Measurements from ENCODE around the gene FGF12. TPM values are rescaled to one million over a fixed set of nuclear protein-coding genes. Genes with fewer than 3 reads are reported as not detected.
A peak's percentile ranks its signal among the peaks of the same experiment; 100 is the strongest.

The FGF12 gene
- total RNA-seq, 1 experiment from 2014 or later, result 0.09 TPM

DNA sequence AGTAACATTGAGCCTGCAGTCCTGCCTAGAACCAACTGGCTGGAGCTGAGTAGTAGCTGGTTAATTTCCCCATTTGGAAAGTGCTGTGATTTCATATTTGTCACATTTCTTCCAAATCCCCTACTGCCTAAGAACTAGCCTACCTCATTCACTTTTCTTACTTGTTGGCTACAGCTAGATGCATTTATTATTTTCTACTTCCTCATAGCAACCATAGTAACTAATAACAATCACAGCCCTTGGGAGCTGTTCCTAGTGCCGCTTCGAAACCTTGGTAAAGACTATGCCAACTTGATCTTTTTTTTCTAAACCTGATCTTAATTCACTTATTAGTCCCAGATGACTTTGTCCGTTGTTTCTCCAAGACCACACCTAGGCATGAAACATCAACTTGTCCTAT lies 240.3 kb downstream of the FGF12 start:
- TF ChIP-seq, protein P1, sequence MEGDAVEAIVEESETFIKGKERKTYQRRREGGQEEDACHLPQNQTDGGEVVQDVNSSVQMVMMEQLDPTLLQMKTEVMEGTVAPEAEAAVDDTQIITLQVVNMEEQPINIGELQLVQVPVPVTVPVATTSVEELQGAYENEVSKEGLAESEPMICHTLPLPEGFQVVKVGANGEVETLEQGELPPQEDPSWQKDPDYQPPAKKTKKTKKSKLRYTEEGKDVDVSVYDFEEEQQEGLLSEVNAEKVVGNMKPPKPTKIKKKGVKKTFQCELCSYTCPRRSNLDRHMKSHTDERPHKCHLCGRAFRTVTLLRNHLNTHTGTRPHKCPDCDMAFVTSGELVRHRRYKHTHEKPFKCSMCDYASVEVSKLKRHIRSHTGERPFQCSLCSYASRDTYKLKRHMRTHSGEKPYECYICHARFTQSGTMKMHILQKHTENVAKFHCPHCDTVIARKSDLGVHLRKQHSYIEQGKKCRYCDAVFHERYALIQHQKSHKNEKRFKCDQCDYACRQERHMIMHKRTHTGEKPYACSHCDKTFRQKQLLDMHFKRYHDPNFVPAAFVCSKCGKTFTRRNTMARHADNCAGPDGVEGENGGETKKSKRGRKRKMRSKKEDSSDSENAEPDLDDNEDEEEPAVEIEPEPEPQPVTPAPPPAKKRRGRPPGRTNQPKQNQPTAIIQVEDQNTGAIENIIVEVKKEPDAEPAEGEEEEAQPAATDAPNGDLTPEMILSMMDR (IDR thresholded peaks at IDR 0.05; ENCODE audit: unreplicated experiment), result no peak
- no peaks in the 10 kb centered on the region for H3K9me3 Mint-ChIP-seq (ENCODE audit: unreplicated experiment)
- ChIA-PET CTCF (interaction anchor here (0.6 kb wide), 1 partner anchor 20 kb away, joined by 3 read pairs; no protein-coding TSS in a partner anchor), POLR2A (no interaction called here)
- DNase-seq (ENCODE audit: unreplicated experiment), result no peak
- no peak overlapping the region for H3K4me3 Mint-ChIP-seq (ENCODE audit: unreplicated experiment)
- intact Hi-C loops (cut with micrococcal nuclease), result no loop called here
- no TSS peak for BruUV-seq (replicated peaks)
- no peaks in the 10 kb centered on the region for H3K36me3 Mint-ChIP-seq (ENCODE audit: insufficient read depth, unreplicated experiment)
- peaks cover 34% of the 10 kb centered on the region for H3K27me3 Mint-ChIP-seq (ENCODE audit: insufficient read depth, unreplicated experiment)
- H3K4me1 Mint-ChIP-seq (ENCODE audit: insufficient read depth, unreplicated experiment), result peaks cover 14% of the 10 kb centered on the region
- H3K27ac Mint-ChIP-seq (ENCODE audit: low read depth, unreplicated experiment), result no peak overlapping the region

DNA sequence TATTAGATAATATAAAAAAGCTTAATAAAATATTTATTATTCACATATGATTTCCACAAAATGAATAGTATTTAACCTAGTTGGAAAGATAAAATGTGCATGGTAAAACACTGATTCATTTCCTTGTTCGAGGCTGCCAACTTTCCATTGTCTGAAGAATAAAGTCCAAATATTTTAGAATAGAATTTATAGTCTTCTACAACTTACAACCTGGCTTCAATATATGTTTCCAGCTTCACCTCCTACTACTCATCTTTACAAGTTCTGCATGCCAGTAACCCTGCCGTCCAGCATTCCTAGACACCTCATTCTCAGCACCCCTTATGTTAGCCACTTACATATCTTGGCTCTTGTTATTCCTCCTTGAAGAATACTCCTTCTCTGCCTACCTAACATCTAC lies 244.5 kb downstream of the FGF12 start:
- peak; percentile 27 for DNase-seq (ENCODE audit: unreplicated experiment)
- POLR2A ChIA-PET, result interaction anchor here (0.5 kb wide), 1 partner anchor 110 kb away, joined by 3 read pairs; no protein-coding TSS in a partner anchor
- intact Hi-C loops (cut with micrococcal nuclease), result no loop called here
- BruUV-seq (replicated peaks), result no TSS peak
- H3K27me3 Mint-ChIP-seq (ENCODE audit: insufficient read depth, unreplicated experiment), result peaks cover 26% of the 10 kb centered on the region
- H3K36me3 Mint-ChIP-seq (ENCODE audit: insufficient read depth, unreplicated experiment), result no peaks in the 10 kb centered on the region
- peaks cover 20% of the 10 kb centered on the region for H3K4me1 Mint-ChIP-seq (ENCODE audit: insufficient read depth, unreplicated experiment)
- no peak overlapping the region for H3K27ac Mint-ChIP-seq (ENCODE audit: low read depth, unreplicated experiment)
- TF ChIP-seq, protein P1 (IDR thresholded peaks at IDR 0.05; ENCODE audit: unreplicated experiment), result no peak
- CTCF ChIA-PET, result interaction anchor here (1.1 to 1.4 kb wide), 3 partner anchors 11 to 38 kb away, joined by 3 to 5 read pairs (median 4); no protein-coding TSS in a partner anchor
- peak overlapping the region; percentile 9 for H3K4me3 Mint-ChIP-seq (ENCODE audit: unreplicated experiment)
- no peaks in the 10 kb centered on the region for H3K9me3 Mint-ChIP-seq (ENCODE audit: unreplicated experiment)

DNA sequence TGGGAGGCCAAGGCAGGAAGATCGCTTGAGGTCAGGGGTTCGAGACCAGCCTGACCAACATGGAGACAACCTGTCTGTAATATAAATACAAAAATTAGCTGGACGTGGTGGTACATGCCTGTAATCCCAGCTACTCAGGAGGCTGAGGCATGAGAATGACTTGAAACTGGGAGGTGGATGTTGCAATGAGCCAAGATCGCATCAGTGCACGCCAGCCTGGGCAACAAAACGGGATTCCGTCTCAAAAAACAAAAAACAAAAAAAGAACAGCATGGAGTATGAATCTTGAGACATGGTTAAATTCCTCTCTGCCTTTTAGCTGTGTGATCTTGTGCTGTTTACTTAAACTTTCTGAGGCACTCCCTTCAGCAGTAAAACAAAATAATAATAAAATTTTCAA lies 244.9 kb downstream of the FGF12 start:
- Mint-ChIP-seq H3K4me3 (ENCODE audit: unreplicated experiment) (no peak overlapping the region), H3K27me3 (ENCODE audit: insufficient read depth, unreplicated experiment) (peaks cover 23% of the 10 kb centered on the region), H3K9me3 (ENCODE audit: unreplicated experiment) (no peaks in the 10 kb centered on the region), H3K4me1 (ENCODE audit: insufficient read depth, unreplicated experiment) (peaks cover 20% of the 10 kb centered on the region), H3K27ac (ENCODE audit: low read depth, unreplicated experiment) (no peak overlapping the region), H3K36me3 (ENCODE audit: insufficient read depth, unreplicated experiment) (no peaks in the 10 kb centered on the region)
- TF ChIP-seq, protein P1 (IDR thresholded peaks at IDR 0.05; ENCODE audit: unreplicated experiment), result no peak
- DNase-seq (ENCODE audit: unreplicated experiment), result peak; percentile 45
- no TSS peak for BruUV-seq (replicated peaks)
- CTCF ChIA-PET, result interaction anchor here (0.7 to 1.4 kb wide), 4 partner anchors 9 to 37 kb away, joined by 3 to 5 read pairs (median 4); no protein-coding TSS in a partner anchor
- intact Hi-C loops (cut with micrococcal nuclease), result no loop called here
- POLR2A ChIA-PET, result no interaction called here

DNA sequence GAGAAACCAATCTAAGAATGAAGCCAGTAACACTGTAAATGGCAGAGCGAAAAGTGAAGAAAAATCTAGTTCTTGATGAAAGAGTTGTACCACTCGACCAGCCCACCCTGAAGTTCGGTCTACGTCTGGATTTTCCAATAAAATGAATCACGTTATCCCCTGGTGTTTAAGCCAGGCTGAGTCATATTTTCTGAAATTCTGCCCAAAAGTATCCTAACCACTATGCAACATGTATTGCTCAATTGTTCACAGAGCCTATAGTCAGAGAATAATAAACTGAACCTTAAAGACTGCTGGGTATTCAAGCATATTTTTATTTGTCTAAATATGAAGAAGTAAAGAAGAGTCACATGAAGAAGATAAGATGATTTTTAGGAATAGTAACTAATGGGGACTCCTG lies 245.7 kb downstream of the FGF12 start:
- BruUV-seq (replicated peaks), result no TSS peak
- intact Hi-C loops (cut with micrococcal nuclease), result no loop called here
- Mint-ChIP-seq H3K36me3 (ENCODE audit: insufficient read depth, unreplicated experiment) (no peaks in the 10 kb centered on the region), H3K4me1 (ENCODE audit: insufficient read depth, unreplicated experiment) (peaks cover 20% of the 10 kb centered on the region), H3K27me3 (ENCODE audit: insufficient read depth, unreplicated experiment) (peaks cover 30% of the 10 kb centered on the region), H3K4me3 (ENCODE audit: unreplicated experiment) (no peak overlapping the region), H3K9me3 (ENCODE audit: unreplicated experiment) (no peaks in the 10 kb centered on the region), H3K27ac (ENCODE audit: low read depth, unreplicated experiment) (no peak overlapping the region)
- DNase-seq (ENCODE audit: unreplicated experiment), result peak; percentile 91
- ChIA-PET CTCF (interaction anchor here (1.2 kb wide), 1 partner anchor 14 kb away, joined by 5 read pairs; no protein-coding TSS in a partner anchor), POLR2A (no interaction called here)
- TF ChIP-seq, protein P1 (IDR thresholded peaks at IDR 0.05; ENCODE audit: unreplicated experiment), result no peak

Measured in MCF 10A (cell line).